Breast epithelium (tissue), 3 donors: Measurements from ENCODE around the gene PABPC1L.

ENCODE experiments used
- POLR2A ChIP-seq: fragments of 450-650 bp; IDR thresholded peaks from one replicate; pipeline ENCODE4 v1.6.1; 2016; ENCODE audit warnings: antibody characterized with exemption, mild to moderate bottlenecking, moderate library complexity
- POLR2AphosphoS5 ChIP-seq, 3 donors: sonication (generic); formaldehyde crosslinking; IDR thresholded peaks; one replicate each; pipeline ENCODE4 v1.6.1; 2017; ENCODE audit warnings: antibody characterized with exemption in 3 of 3
- TF ChIP-seq, protein P1 (sequence below), 3 donors: fragments of 450-650 bp; IDR thresholded peaks; one replicate each; pipeline ENCODE4 v1.5.1; 2016 to 2017; ENCODE audit warnings: antibody characterized with exemption in 3 of 3, mild to moderate bottlenecking in 3 of 3, moderate library complexity in 3 of 3

DNA sequence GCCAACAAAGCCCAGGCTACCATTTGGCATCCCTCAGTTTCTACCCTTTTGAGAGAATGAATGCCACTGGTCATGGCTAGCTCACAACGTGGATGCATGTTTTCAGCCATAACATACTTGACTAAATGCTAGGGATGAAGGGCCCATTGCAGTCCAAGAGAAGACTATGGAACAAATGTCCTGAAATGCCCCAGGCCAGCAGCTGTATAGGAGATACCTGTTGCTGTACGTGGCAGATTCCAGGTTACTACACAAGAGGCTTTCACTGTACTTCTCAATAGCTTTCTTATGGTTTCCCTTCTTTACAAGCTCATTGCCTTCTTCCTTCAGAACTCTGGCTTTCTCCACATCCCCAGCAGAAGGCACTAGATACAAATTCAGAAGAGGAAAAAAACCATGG, 38.7 kb downstream of the PABPC1L start:
- TF ChIP-seq, protein P1, sequence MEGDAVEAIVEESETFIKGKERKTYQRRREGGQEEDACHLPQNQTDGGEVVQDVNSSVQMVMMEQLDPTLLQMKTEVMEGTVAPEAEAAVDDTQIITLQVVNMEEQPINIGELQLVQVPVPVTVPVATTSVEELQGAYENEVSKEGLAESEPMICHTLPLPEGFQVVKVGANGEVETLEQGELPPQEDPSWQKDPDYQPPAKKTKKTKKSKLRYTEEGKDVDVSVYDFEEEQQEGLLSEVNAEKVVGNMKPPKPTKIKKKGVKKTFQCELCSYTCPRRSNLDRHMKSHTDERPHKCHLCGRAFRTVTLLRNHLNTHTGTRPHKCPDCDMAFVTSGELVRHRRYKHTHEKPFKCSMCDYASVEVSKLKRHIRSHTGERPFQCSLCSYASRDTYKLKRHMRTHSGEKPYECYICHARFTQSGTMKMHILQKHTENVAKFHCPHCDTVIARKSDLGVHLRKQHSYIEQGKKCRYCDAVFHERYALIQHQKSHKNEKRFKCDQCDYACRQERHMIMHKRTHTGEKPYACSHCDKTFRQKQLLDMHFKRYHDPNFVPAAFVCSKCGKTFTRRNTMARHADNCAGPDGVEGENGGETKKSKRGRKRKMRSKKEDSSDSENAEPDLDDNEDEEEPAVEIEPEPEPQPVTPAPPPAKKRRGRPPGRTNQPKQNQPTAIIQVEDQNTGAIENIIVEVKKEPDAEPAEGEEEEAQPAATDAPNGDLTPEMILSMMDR (IDR thresholded peaks at IDR 0.05) = no peak
- TF ChIP-seq POLR2A = no peak
- TF ChIP-seq POLR2AphosphoS5 (IDR thresholded peaks at IDR 0.05) = no peak
